ENCODE measurements around the gene CDX1.

The CDX1 gene

DNA sequence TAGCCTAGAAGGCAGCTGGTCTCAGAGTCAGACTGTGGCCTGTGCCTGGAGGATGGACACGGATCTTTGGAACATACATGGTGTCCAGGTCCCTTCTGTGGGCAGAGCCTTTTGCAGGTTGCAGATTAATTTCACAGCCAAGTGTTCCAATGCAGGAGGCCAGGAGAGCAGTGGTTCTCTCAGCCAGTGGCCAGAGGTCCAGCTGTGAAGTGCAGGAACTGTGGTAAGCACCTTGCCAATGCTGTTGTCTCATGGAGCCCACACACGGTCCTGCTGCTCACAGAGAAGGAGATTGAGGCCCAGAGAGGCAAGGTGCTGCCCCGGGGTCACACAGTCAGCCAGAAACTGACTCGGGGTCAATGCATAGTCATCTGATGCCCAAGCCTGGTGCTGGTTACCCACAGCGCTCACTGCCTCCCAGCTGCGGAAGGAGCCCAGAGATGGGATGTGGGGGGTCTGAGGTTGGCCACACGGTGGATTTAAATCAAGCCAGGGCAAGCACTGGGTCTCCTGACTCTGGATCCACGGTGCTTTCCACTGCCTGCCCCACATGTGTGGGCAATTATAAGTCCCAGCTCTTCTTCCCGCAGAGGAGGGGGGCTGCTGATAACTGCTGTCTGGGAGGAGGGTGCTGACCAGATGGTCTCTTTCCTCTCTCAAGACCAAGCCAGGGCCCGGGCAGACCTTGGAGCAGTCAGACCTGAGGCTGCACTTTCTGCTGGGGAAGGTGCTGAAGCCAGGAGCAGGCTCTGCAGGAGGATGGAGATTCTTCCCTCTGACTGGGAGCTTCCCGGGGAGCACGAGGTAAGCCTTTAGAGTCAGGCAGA is 13.7 kb upstream of the CDX1 start:
- no peak overlapping the region for H3K4me3 ChIP-seq (ENCODE audit: low read depth, low read length)
- DNase-seq (ENCODE audit: low read depth) = no peak

GRCh38 chr5:150153483-150153882 is 13.1 kb upstream of the CDX1 start:
- no peak for DNase-seq (ENCODE audit: low read depth)
- no peak overlapping the region for H3K4me3 ChIP-seq (ENCODE audit: low read depth, low read length)
- TF ChIP-seq, protein P1, sequence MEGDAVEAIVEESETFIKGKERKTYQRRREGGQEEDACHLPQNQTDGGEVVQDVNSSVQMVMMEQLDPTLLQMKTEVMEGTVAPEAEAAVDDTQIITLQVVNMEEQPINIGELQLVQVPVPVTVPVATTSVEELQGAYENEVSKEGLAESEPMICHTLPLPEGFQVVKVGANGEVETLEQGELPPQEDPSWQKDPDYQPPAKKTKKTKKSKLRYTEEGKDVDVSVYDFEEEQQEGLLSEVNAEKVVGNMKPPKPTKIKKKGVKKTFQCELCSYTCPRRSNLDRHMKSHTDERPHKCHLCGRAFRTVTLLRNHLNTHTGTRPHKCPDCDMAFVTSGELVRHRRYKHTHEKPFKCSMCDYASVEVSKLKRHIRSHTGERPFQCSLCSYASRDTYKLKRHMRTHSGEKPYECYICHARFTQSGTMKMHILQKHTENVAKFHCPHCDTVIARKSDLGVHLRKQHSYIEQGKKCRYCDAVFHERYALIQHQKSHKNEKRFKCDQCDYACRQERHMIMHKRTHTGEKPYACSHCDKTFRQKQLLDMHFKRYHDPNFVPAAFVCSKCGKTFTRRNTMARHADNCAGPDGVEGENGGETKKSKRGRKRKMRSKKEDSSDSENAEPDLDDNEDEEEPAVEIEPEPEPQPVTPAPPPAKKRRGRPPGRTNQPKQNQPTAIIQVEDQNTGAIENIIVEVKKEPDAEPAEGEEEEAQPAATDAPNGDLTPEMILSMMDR (IDR thresholded peaks at IDR 0.05; ENCODE audit: low read depth, low read length) = no peak
- TF ChIP-seq POLR2A (IDR thresholded peaks at IDR 0.05; ENCODE audit: extremely low read depth, insufficient read length) = no peak
- no peak for TF ChIP-seq MYC (IDR thresholded peaks at IDR 0.05; ENCODE audit: low read depth, low read length)
- TF ChIP-seq, protein P2, sequence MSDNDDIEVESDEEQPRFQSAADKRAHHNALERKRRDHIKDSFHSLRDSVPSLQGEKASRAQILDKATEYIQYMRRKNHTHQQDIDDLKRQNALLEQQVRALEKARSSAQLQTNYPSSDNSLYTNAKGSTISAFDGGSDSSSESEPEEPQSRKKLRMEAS (IDR thresholded peaks at IDR 0.05; ENCODE audit: low read depth, low read length) = no peak

More for the DNA sequence above, 13.7 kb upstream of the CDX1 start:
- no peak for TF ChIP-seq POLR2A (IDR thresholded peaks at IDR 0.05; ENCODE audit: extremely low read depth, insufficient read length)
- TF ChIP-seq, protein P1 (IDR thresholded peaks at IDR 0.05; ENCODE audit: low read depth, low read length) = no peak
- TF ChIP-seq, protein P2 (IDR thresholded peaks at IDR 0.05; ENCODE audit: low read depth, low read length) = no peak
- TF ChIP-seq MYC (IDR thresholded peaks at IDR 0.05; ENCODE audit: low read depth, low read length) = no peak

- peak; percentile 74 for DNase-seq (ENCODE audit: low read depth)
- TF ChIP-seq MYC (IDR thresholded peaks at IDR 0.05; ENCODE audit: low read depth, low read length) (no peak), POLR2A (IDR thresholded peaks at IDR 0.05; ENCODE audit: extremely low read depth, insufficient read length) (no peak)
- TF ChIP-seq, protein P2 (IDR thresholded peaks at IDR 0.05; ENCODE audit: low read depth, low read length) = no peak
- TF ChIP-seq, protein P1 (IDR thresholded peaks at IDR 0.05; ENCODE audit: low read depth, low read length) = no peak
- H3K4me3 ChIP-seq (ENCODE audit: low read depth, low read length) = no peak overlapping the region
These were observed 12.5 kb upstream of the CDX1 start for GRCh38 chr5:150153957-150154617.

GRCh38 chr5:150154618-150155128 is 11.9 kb upstream of the CDX1 start:
- no peak for DNase-seq (ENCODE audit: low read depth)
- no peak overlapping the region for H3K4me3 ChIP-seq (ENCODE audit: low read depth, low read length)
- TF ChIP-seq, protein P1 (IDR thresholded peaks at IDR 0.05; ENCODE audit: low read depth, low read length) = no peak
- no peak for TF ChIP-seq POLR2A (IDR thresholded peaks at IDR 0.05; ENCODE audit: extremely low read depth, insufficient read length)
- no peak for TF ChIP-seq MYC (IDR thresholded peaks at IDR 0.05; ENCODE audit: low read depth, low read length)
- TF ChIP-seq, protein P2 (IDR thresholded peaks at IDR 0.05; ENCODE audit: low read depth, low read length) = no peak

GRCh38 chr5:150155258-150156026 is 11.1 kb upstream of the CDX1 start, which contains the start of gene PDGFRB:
TSS of gene PDGFRB (minus strand) at chr5:150155845. CDS start at chr5:150137047, 18,798 bp downstream.
- DNase-seq (ENCODE audit: low read depth) = no peak
- TF ChIP-seq POLR2A (IDR thresholded peaks at IDR 0.05; ENCODE audit: extremely low read depth, insufficient read length) = no peak
- TF ChIP-seq MYC (IDR thresholded peaks at IDR 0.05; ENCODE audit: low read depth, low read length) = no peak
- TF ChIP-seq, protein P1 (IDR thresholded peaks at IDR 0.05; ENCODE audit: low read depth, low read length) = no peak
- TF ChIP-seq, protein P2 (IDR thresholded peaks at IDR 0.05; ENCODE audit: low read depth, low read length) = no peak
- H3K4me3 ChIP-seq (ENCODE audit: low read depth, low read length) = no peak within 1 kb of the TSS

Data from NB4 (cell line).